PC-9 (cell line): ENCODE measurements around the gene CAMTA1. TPM values are rescaled to one million over a fixed set of nuclear protein-coding genes. Genes with fewer than 3 reads are reported as not detected.

Experiments
- BruUV-seq: library from RNA; stranded (reverse); fragments of 400-500 nt; replicated peaks from 2 replicates; lab custom pipeline; 2021; lab: Mats Ljungman, UMichigan
- CTCF ChIA-PET: fragments of 300-600 bp; sonication (Branson Sonifier 250); formaldehyde crosslinking; loops from one replicate; lab custom pipeline; 2022; ENCODE audit warnings: antibody characterized with exemption; lab: Charles Lee
- POLR2A ChIA-PET: fragments of 300-600 bp; sonication (Branson Sonifier 250); formaldehyde crosslinking; loops from one replicate; lab custom pipeline; 2022; ENCODE audit warnings: antibody characterized with exemption; ENCODE audit not compliant: unreplicated experiment; lab: Charles Lee
- DNase-seq, 2 experiments: peaks; one replicate each; pipeline versions ENCODE4 v3.0.0 to v3.0.0-alpha.2; 2015 to 2022; ENCODE audit warnings: mixed read lengths in 1 of 2
- H2AFZ ChIP-seq: fragments of 200-600 bp; sonication (generic); 2 replicates; pipeline ENCODE4 v1.8.1; 2017; ENCODE audit warnings: antibody characterized with exemption
- H3F3A ChIP-seq: fragments of 200-600 bp; sonication (generic); 2 replicates; pipeline ENCODE4 v1.8.1; 2017; ENCODE audit warnings: antibody characterized with exemption, mild to moderate bottlenecking, low read depth; ENCODE audit not compliant: insufficient read depth
- H3K27ac ChIP-seq: fragments of 200-600 bp; sonication (generic); 2 replicates; pipeline ENCODE4 v1.6.1; 2016; ENCODE audit warnings: mixed run types
- H3K27me3 ChIP-seq: fragments of 200-600 bp; sonication (generic); 2 replicates; pipeline ENCODE4 v1.6.1; 2016; ENCODE audit warnings: low read depth, mixed run types; ENCODE audit not compliant: insufficient read depth
- H3K36me3 ChIP-seq: fragments of 200-600 bp; sonication (generic); 2 replicates; pipeline ENCODE4 v1.6.1; 2016; ENCODE audit warnings: low read depth, mixed run types
- H3K4me1 ChIP-seq: fragments of 200-600 bp; sonication (generic); replicated peaks from 2 replicates; pipeline ENCODE4 v1.6.1; 2016; ENCODE audit warnings: mixed run types; ENCODE audit not compliant: insufficient read depth
- H3K4me2 ChIP-seq: fragments of 200-600 bp; sonication (generic); 2 replicates; pipeline ENCODE4 v1.6.1; 2017; ENCODE audit warnings: mixed run types
- H3K4me3 ChIP-seq: fragments of 200-600 bp; sonication (generic); 2 replicates; pipeline ENCODE4 v1.6.1; 2016; ENCODE audit warnings: mixed run types
- H3K79me2 ChIP-seq: fragments of 200-600 bp; sonication (generic); 2 replicates; pipeline ENCODE4 v1.6.1; 2017; ENCODE audit warnings: low read depth, mixed run types
- H3K9me2 ChIP-seq: fragments of 200-600 bp; sonication (generic); 2 replicates; pipeline ENCODE4 v1.8.1; 2017; ENCODE audit warnings: mild to moderate bottlenecking; ENCODE audit not compliant: insufficient read depth
- H3K9me3 ChIP-seq: fragments of 200-600 bp; sonication (generic); 2 replicates; pipeline ENCODE4 v1.8.1; 2016; ENCODE audit warnings: low read depth; ENCODE audit not compliant: insufficient read depth
- H4K20me1 ChIP-seq: fragments of 200-600 bp; sonication (generic); 2 replicates; pipeline ENCODE4 v1.8.1; 2017; ENCODE audit not compliant: insufficient read depth
- CTCF ChIP-seq: fragments of 200-600 bp; sonication (generic); conservative IDR thresholded peaks from 2 replicates; pipeline ENCODE4 v1.6.1; 2017; ENCODE audit warnings: mixed run types, antibody characterized with exemption, mild to moderate bottlenecking, moderate library complexity
- EZH2 ChIP-seq: fragments of 200-600 bp; sonication (generic); IDR thresholded peaks from 2 replicates; pipeline ENCODE4 v1.8.0; 2017; ENCODE audit warnings: antibody characterized with exemption, low read depth
- intact Hi-C: fragments of 100-400 bp; cut with micrococcal nuclease; formaldehyde crosslinking; loops from one replicate; pipeline ENCODE4 v1.10.0; 2022; ENCODE audit not compliant: unreplicated experiment
- total RNA-seq: library from RNA; stranded (reverse); gene quantifications from 2 replicates; pipeline ENCODE4 v1.2.3, GENCODE V29; 2021

CAMTA1 gene
- total RNA-seq, 1 experiment from 2014 or later: 72.3 TPM

GRCh38 chr1:7253988-7254587, 468.8 kb downstream of the CAMTA1 start:
- Histone ChIP-seq H4K20me1 (no peaks in the 10 kb centered on the region), H3K27me3 (peaks cover 91% of the 10 kb centered on the region), H3F3A (no peaks in the 10 kb centered on the region), H3K79me2 (no peaks in the 10 kb centered on the region), H2AFZ (no peak overlapping the region), H3K27ac (no peak overlapping the region), H3K9me2 (no peaks in the 10 kb centered on the region), H3K9me3 (no peaks in the 10 kb centered on the region), H3K4me3 (no peak overlapping the region), H3K4me2 (no peak overlapping the region), H3K36me3 (no peaks in the 10 kb centered on the region), H3K4me1 (no peaks in the 10 kb centered on the region)
- TF ChIP-seq CTCF (no peak), EZH2 (no peak)
- BruUV-seq: no TSS peak
- POLR2A ChIA-PET: no interaction called here
- intact Hi-C loops: no loop called here
- CTCF ChIA-PET: no interaction called here
- no peak for DNase-seq

- Histone ChIP-seq H3K9me3 (no peaks in the 10 kb centered on the region), H3K27me3 (peaks cover 91% of the 10 kb centered on the region), H2AFZ (no peak overlapping the region), H3K4me1 (no peaks in the 10 kb centered on the region), H3K27ac (no peak overlapping the region), H3K79me2 (no peaks in the 10 kb centered on the region), H3K36me3 (no peaks in the 10 kb centered on the region), H3F3A (no peaks in the 10 kb centered on the region), H3K4me3 (no peak overlapping the region), H3K4me2 (no peak overlapping the region), H4K20me1 (no peaks in the 10 kb centered on the region), H3K9me2 (no peaks in the 10 kb centered on the region)
- BruUV-seq: no TSS peak
- TF ChIP-seq CTCF (no peak), EZH2 (no peak)
- POLR2A ChIA-PET: no interaction called here
- CTCF ChIA-PET: no interaction called here
- intact Hi-C loops: no loop called here
- no peak for DNase-seq
Measured at GRCh38 chr1:7255303-7256058, 470.2 kb downstream of the CAMTA1 start.

- TF ChIP-seq CTCF (no peak), EZH2 (no peak)
- H3F3A ChIP-seq: no peaks in the 10 kb centered on the region
- no peaks in the 10 kb centered on the region for H3K4me1 ChIP-seq
- H3K4me3 ChIP-seq: no peak overlapping the region
- no peak overlapping the region for H3K4me2 ChIP-seq
- no peaks in the 10 kb centered on the region for H3K9me3 ChIP-seq
- H3K9me2 ChIP-seq: no peaks in the 10 kb centered on the region
- no peak overlapping the region for H3K27ac ChIP-seq
- intact Hi-C loops: no loop called here
- peaks cover 91% of the 10 kb centered on the region for H3K27me3 ChIP-seq
- no peak for DNase-seq
- CTCF ChIA-PET: no interaction called here
- H2AFZ ChIP-seq: no peak overlapping the region
- no peaks in the 10 kb centered on the region for H3K79me2 ChIP-seq
- POLR2A ChIA-PET: no interaction called here
- no TSS peak for BruUV-seq
- no peaks in the 10 kb centered on the region for H3K36me3 ChIP-seq
- no peaks in the 10 kb centered on the region for H4K20me1 ChIP-seq
Measured at GRCh38 chr1:7256526-7256925, 471.3 kb downstream of the CAMTA1 start.
